Measurements from ENCODE around the gene NSUN6. TPM values are rescaled to one million over a fixed set of nuclear protein-coding genes. Genes with fewer than 3 reads are reported as not detected.
A peak's percentile ranks its signal among the peaks of the same experiment; 100 is the strongest.

Gene NSUN6, protein sequence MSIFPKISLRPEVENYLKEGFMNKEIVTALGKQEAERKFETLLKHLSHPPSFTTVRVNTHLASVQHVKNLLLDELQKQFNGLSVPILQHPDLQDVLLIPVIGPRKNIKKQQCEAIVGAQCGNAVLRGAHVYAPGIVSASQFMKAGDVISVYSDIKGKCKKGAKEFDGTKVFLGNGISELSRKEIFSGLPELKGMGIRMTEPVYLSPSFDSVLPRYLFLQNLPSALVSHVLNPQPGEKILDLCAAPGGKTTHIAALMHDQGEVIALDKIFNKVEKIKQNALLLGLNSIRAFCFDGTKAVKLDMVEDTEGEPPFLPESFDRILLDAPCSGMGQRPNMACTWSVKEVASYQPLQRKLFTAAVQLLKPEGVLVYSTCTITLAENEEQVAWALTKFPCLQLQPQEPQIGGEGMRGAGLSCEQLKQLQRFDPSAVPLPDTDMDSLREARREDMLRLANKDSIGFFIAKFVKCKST
- total RNA-seq: 9.4 and 11.8 TPM in 2 replicates
- polyA plus RNA-seq: 4.2 and 5.2 TPM in 2 replicates
- 2.8 and 3.6 TPM in 2 replicates for polyA plus RNA-seq (2012)
- polyA minus RNA-seq (ENCODE audit: low replicate concordance): 1.5 TPM in 1 of 2 replicates, not detected in the other

DNA sequence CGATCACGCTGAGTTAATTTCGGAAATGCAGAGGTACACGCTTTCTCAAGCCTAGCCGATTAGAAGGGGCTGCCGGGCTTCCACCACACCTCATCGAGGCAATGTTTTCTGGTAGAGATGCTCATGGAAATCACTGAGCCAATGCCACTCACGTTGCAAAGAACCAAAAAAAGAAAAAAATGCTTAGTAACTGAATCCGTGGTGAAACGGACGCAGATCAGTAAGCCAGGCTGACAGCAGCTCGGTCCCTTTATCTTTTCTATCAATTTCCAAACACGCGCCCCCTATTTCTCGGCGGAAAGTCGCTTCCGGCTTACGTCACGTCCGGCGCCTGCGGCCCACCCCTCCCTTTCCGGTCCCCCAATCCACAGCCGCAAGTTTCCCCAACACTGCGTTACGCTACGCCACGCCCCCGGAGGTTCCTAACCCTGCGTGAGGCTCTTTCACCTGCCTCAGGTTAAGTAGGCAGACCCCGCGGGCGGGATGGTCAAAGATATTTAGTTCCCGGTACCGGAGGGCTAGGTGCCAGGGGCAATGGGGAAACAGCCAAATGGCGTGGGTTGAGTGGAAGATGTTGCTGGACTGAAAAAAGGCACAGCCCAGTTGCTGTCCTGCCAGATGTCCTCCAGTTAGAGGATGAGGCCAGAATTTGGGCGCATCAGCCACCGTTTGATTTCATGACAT lies at the start of gene NSUN6:
NSUN6 (minus strand) TSS at position 264 of the 684 bp plus-strand sequence. CDS start 384 bp downstream, outside the sequence.
- Histone ChIP-seq H3K4me2 (ENCODE audit: extremely low read depth, insufficient read depth, low read length) (peak within 1 kb of the TSS; percentile 90), H3K9ac (ENCODE audit: insufficient read depth, low read length) (peak within 1 kb of the TSS; percentile 85), H3K4me1 (ENCODE audit: control insufficient read depth, extremely low read depth, insufficient read depth, low read length) (peaks cover 2% of the 10 kb centered on the region), H2AFZ (ENCODE audit: low read length) (peak within 1 kb of the TSS; percentile 98), H4K20me1 (ENCODE audit: control insufficient read depth, extremely low read depth, insufficient read depth, low read length) (no peaks in the 10 kb centered on the region), H3K27ac (ENCODE audit: insufficient read depth, low read length) (peak within 1 kb of the TSS; percentile 92), H3K79me2 (ENCODE audit: control insufficient read depth, insufficient read depth, low read length) (peaks cover 2% of the 10 kb centered on the region), H3K36me3 (ENCODE audit: control insufficient read depth, insufficient read depth, low read length) (no peaks in the 10 kb centered on the region), H3K27me3 (ENCODE audit: control insufficient read depth, insufficient read depth, low read length) (no peaks in the 10 kb centered on the region), H3K9me3 (ENCODE audit: control insufficient read depth, insufficient read depth, low read depth, low read length) (no peaks in the 10 kb centered on the region), H3K4me3 (replicated peaks in 1 of 4; ENCODE audit: control extremely low read depth in 1 of 4, insufficient read depth in 1 of 4, low read depth in 3 of 4, low read length in 4 of 4) (peak within 1 kb of the TSS; percentile 65 to 98 (median 90))
- peak; percentile 87 to 88 for DNase-seq (ENCODE audit: low read depth in 2 of 2)
- TF ChIP-seq, protein P1, sequence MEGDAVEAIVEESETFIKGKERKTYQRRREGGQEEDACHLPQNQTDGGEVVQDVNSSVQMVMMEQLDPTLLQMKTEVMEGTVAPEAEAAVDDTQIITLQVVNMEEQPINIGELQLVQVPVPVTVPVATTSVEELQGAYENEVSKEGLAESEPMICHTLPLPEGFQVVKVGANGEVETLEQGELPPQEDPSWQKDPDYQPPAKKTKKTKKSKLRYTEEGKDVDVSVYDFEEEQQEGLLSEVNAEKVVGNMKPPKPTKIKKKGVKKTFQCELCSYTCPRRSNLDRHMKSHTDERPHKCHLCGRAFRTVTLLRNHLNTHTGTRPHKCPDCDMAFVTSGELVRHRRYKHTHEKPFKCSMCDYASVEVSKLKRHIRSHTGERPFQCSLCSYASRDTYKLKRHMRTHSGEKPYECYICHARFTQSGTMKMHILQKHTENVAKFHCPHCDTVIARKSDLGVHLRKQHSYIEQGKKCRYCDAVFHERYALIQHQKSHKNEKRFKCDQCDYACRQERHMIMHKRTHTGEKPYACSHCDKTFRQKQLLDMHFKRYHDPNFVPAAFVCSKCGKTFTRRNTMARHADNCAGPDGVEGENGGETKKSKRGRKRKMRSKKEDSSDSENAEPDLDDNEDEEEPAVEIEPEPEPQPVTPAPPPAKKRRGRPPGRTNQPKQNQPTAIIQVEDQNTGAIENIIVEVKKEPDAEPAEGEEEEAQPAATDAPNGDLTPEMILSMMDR (conservative IDR thresholded peaks at IDR 0.05 in 1 of 2, IDR thresholded peaks at IDR 0.05 in 1 of 2; ENCODE audit: low read depth in 1 of 2, low read length in 2 of 2): peak in 1 of 2 donors; percentile 5
- no peak for TF ChIP-seq EZH2 (IDR thresholded peaks at IDR 0.05; ENCODE audit: low read length, missing control alignments)

DNA sequence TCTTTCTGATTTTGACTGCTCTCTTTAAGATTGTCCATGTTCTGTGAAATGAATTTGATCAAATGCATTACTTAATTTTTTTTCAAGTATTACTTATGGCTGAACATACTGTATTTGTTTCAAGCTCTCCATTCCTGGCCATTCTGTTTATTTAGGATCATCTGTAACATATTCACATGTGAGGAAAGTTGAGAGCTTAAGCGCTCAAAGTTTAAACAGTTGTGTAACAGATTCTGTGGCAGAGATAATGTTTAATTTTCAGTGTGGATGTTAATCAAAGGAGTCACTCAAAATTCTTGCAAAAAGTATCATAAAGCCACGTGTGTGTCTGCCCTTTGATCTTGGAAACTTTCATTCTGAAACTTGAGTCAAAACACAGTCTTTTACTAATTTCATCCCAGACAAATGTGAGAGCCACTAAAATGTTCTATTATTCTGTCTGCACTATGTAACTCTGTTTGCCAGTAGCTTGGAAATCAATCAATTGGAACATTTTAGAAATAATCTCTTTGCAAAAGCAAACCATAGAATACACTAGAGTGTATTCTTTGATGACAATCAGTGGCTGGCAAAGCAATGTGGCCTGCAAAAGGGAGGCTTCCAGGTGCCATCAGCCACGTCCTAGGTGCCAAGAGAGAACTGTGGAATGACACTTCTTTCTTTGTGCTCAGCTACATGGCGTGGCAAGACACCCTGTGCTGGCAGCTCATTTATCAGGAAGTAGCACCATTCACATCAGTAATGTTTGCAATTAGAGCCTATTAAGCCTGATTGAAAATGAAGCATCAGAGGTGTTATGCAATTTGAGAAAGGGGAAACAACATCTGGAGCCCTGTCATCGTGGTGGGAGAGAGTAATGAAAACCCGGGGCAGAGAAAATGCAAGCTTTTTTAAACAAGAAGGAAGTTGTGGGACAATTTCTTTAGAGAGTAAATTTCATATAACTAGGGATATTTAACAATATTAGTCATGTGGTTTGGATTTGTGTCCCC lies 48.8 kb upstream of the NSUN6 start:
- Histone ChIP-seq H2AFZ (ENCODE audit: low read length) (no peak overlapping the region), H3K36me3 (ENCODE audit: control insufficient read depth, insufficient read depth, low read length) (no peaks in the 10 kb centered on the region), H3K9ac (ENCODE audit: insufficient read depth, low read length) (no peak overlapping the region), H3K4me3 (replicated peaks in 1 of 4; ENCODE audit: control extremely low read depth in 1 of 4, insufficient read depth in 1 of 4, low read depth in 3 of 4, low read length in 4 of 4) (no peak overlapping the region), H3K79me2 (ENCODE audit: control insufficient read depth, insufficient read depth, low read length) (no peaks in the 10 kb centered on the region), H3K27ac (ENCODE audit: insufficient read depth, low read length) (no peak overlapping the region), H3K4me1 (ENCODE audit: control insufficient read depth, extremely low read depth, insufficient read depth, low read length) (no peaks in the 10 kb centered on the region), H3K27me3 (ENCODE audit: control insufficient read depth, insufficient read depth, low read length) (peaks cover 4% of the 10 kb centered on the region), H4K20me1 (ENCODE audit: control insufficient read depth, extremely low read depth, insufficient read depth, low read length) (no peaks in the 10 kb centered on the region), H3K4me2 (ENCODE audit: extremely low read depth, insufficient read depth, low read length) (no peak overlapping the region), H3K9me3 (ENCODE audit: control insufficient read depth, insufficient read depth, low read depth, low read length) (no peaks in the 10 kb centered on the region)
- peak in 1 of 2 donors; percentile 25 for DNase-seq (ENCODE audit: low read depth in 2 of 2)
- TF ChIP-seq, protein P1 (conservative IDR thresholded peaks at IDR 0.05 in 1 of 2, IDR thresholded peaks at IDR 0.05 in 1 of 2; ENCODE audit: low read depth in 1 of 2, low read length in 2 of 2): no peak
- no peak for TF ChIP-seq EZH2 (IDR thresholded peaks at IDR 0.05; ENCODE audit: low read length, missing control alignments)

All from fibroblast of lung (primary cell).